ENCODE measurements around the gene TBC1D2B.

DNA sequence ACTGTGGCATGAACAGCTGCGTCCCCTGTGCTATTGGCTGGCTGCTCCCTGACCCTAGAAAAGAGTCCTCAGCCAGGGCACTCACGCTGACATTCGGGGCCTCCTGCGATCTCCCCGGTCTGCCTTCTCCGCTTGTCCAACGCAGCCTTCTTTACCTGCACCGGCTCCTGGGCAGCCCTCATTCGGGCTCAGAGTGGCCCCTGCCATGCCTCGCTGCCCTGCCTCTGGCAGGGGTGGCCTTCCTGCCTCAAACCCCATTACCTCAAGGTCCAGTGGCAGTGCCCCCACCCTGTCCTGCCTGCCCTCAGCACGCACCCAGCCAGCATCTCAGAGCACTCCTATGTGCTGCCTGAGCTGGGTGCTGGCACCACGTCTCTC, 86.5 kb downstream of the TBC1D2B start:
- TF ChIP-seq, protein P1, sequence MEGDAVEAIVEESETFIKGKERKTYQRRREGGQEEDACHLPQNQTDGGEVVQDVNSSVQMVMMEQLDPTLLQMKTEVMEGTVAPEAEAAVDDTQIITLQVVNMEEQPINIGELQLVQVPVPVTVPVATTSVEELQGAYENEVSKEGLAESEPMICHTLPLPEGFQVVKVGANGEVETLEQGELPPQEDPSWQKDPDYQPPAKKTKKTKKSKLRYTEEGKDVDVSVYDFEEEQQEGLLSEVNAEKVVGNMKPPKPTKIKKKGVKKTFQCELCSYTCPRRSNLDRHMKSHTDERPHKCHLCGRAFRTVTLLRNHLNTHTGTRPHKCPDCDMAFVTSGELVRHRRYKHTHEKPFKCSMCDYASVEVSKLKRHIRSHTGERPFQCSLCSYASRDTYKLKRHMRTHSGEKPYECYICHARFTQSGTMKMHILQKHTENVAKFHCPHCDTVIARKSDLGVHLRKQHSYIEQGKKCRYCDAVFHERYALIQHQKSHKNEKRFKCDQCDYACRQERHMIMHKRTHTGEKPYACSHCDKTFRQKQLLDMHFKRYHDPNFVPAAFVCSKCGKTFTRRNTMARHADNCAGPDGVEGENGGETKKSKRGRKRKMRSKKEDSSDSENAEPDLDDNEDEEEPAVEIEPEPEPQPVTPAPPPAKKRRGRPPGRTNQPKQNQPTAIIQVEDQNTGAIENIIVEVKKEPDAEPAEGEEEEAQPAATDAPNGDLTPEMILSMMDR (IDR thresholded peaks at IDR 0.05) = no peak
- TF ChIP-seq POLR2AphosphoS5 (IDR thresholded peaks at IDR 0.05) (no peak), EP300 (IDR thresholded peaks at IDR 0.05) (no peak), POLR2A (IDR thresholded peaks at IDR 0.05) (no peak)

All from stomach (tissue), 4 donors.